GM18867 (cell line): ENCODE data around the gene MFAP2.
"Not testable (repeated sequence)": the region's sequence is repeated elsewhere in the genome, so short reads cannot be mapped to it uniquely, and the experiment has no call there.

Experiments used
- ATAC-seq: cut with Tn5 transposase; IDR thresholded peaks from one replicate; pipeline ENCODE4 v1.9.1; 2021; ENCODE audit warnings: mild to moderate bottlenecking, moderate library complexity; ENCODE audit not compliant: unreplicated experiment

MFAP2 gene

GRCh38 chr1:16965486-16966067 lies 14.8 kb downstream of the MFAP2 start:
- ATAC-seq = no peak

GRCh38 chr1:16964169-16964568 lies 16.3 kb downstream of the MFAP2 start:
- ATAC-seq = not testable (repeated sequence)

GRCh38 chr1:16961297-16962133 lies 18.9 kb downstream of the MFAP2 start:
- ATAC-seq = no peak

GRCh38 chr1:16960560-16961296 lies 19.7 kb downstream of the MFAP2 start:
- ATAC-seq = peak; percentile 78

- no peak for ATAC-seq
Measured at GRCh38 chr1:16958475-16958874, 21.9 kb downstream of the MFAP2 start.

- ATAC-seq = no peak
Measured at GRCh38 chr1:16957731-16958130, 22.7 kb downstream of the MFAP2 start.

- no peak for ATAC-seq
Measured at GRCh38 chr1:16956775-16957174, 23.6 kb downstream of the MFAP2 start.

- ATAC-seq = no peak
Measured at GRCh38 chr1:16955186-16955585, 25.2 kb downstream of the MFAP2 start.

- no peak for ATAC-seq
Measured at GRCh38 chr1:16954579-16954978, 25.8 kb downstream of the MFAP2 start.

- ATAC-seq = not testable (repeated sequence)
Measured at GRCh38 chr1:16952376-16952775, 28.0 kb downstream of the MFAP2 start.

- not testable (repeated sequence) for ATAC-seq
Measured at GRCh38 chr1:16949026-16949425, 31.4 kb downstream of the MFAP2 start.

GRCh38 chr1:16948282-16948891 lies 32.0 kb downstream of the MFAP2 start:
- ATAC-seq = not testable (repeated sequence)

- ATAC-seq = no peak
Measured at GRCh38 chr1:16946646-16947045, 33.8 kb downstream of the MFAP2 start.

GRCh38 chr1:16946185-16946584 lies 34.2 kb downstream of the MFAP2 start:
- not testable (repeated sequence) for ATAC-seq

GRCh38 chr1:16945512-16945911 lies 34.9 kb downstream of the MFAP2 start:
- not testable (repeated sequence) for ATAC-seq

GRCh38 chr1:16944038-16944437 lies 36.4 kb downstream of the MFAP2 start:
- no peak for ATAC-seq

GRCh38 chr1:16939386-16940180 lies 40.8 kb downstream of the MFAP2 start:
- ATAC-seq = not testable (repeated sequence)

- no peak for ATAC-seq
Measured at GRCh38 chr1:16938351-16939321, 41.8 kb downstream of the MFAP2 start.

- ATAC-seq = not testable (repeated sequence)
Measured at GRCh38 chr1:16936580-16936979, 43.8 kb downstream of the MFAP2 start.
